Measurements from ENCODE around the gene CCDC144A. TPM values are rescaled to one million over a fixed set of nuclear protein-coding genes. Genes with fewer than 3 reads are reported as not detected.
"Not testable (repeated sequence)": the region's sequence is repeated elsewhere in the genome, so short reads cannot be mapped to it uniquely, and the experiment has no call there.

CCDC144A gene
- total and polyA plus RNA-seq, 8 donors: 0.41 to 19.0 (median 6.6) TPM

- peak; percentile 90 to 97 (median 94) for DNase-seq
- ATAC-seq: peak; percentile 98
- no peaks in the 10 kb centered on the region for H3K36me3 ChIP-seq
- H3K9me3 ChIP-seq: no peaks in the 10 kb centered on the region
- no peaks in the 10 kb centered on the region for H3K27me3 ChIP-seq
- H3K27ac ChIP-seq: peak within 1 kb of the TSS; percentile 87 to 90
- TF ChIP-seq CTCF (IDR thresholded peaks at IDR 0.05): no peak
- intact Hi-C loops (cut with DNase I): no loop called here
- peak within 1 kb of the TSS; percentile 67 to 68 for H3K4me3 ChIP-seq
- H3K4me1 ChIP-seq: peaks cover 7 to 16% of the 10 kb centered on the region in 2 donors
These were observed 36.5 kb upstream of the CCDC144A start, which contains the start of gene ZNF624 for GRCh38 chr17:16653367-16654041. ZNF624 (minus strand) TSS chr17:16653850.

- Histone ChIP-seq H3K36me3 (no peaks in the 10 kb centered on the region), H3K9me3 (no peaks in the 10 kb centered on the region), H3K27ac (no peak overlapping the region), H3K4me3 (no peak overlapping the region), H3K4me1 (no peaks in the 10 kb centered on the region), H3K27me3 (peaks cover 0 to 31% of the 10 kb centered on the region in 2 donors)
- TF ChIP-seq CTCF (IDR thresholded peaks at IDR 0.05): no peak
- intact Hi-C loops (cut with DNase I): no loop called here
- ATAC-seq (no peak), DNase-seq (no peak)
These were observed 28.8 kb upstream of the CCDC144A start for GRCh38 chr17:16661217-16661616.

GRCh38 chr17:16662936-16663335, 27.1 kb upstream of the CCDC144A start:
- H3K27ac ChIP-seq: no peak overlapping the region
- intact Hi-C loops (cut with DNase I): no loop called here
- no peaks in the 10 kb centered on the region for H3K36me3 ChIP-seq
- peaks cover 8 to 46% of the 10 kb centered on the region in 2 donors for H3K27me3 ChIP-seq
- H3K4me1 ChIP-seq: no peaks in the 10 kb centered on the region
- no peak for ATAC-seq
- no peak overlapping the region for H3K4me3 ChIP-seq
- no peak for TF ChIP-seq CTCF (IDR thresholded peaks at IDR 0.05)
- DNase-seq: no peak
- H3K9me3 ChIP-seq: no peaks in the 10 kb centered on the region

GRCh38 chr17:16666553-16666906, 23.5 kb upstream of the CCDC144A start:
- ATAC-seq; H3K36me3 ChIP-seq; H3K4me1 ChIP-seq; H3K9me3 ChIP-seq; DNase-seq; H3K4me3 ChIP-seq; intact Hi-C loops (cut with DNase I); H3K27ac ChIP-seq: not testable (repeated sequence)
- H3K27me3 ChIP-seq: peaks cover 26 to 75% of the 10 kb centered on the region in 2 donors

- peak; percentile 47 for ATAC-seq
- H3K4me1 ChIP-seq; intact Hi-C loops (cut with DNase I); H3K4me3 ChIP-seq; H3K27ac ChIP-seq; H3K36me3 ChIP-seq; H3K9me3 ChIP-seq; DNase-seq: not testable (repeated sequence)
- peaks cover 26 to 79% of the 10 kb centered on the region in 2 donors for H3K27me3 ChIP-seq
These were observed 23.0 kb upstream of the CCDC144A start for GRCh38 chr17:16666907-16667636.

- Histone ChIP-seq H3K27ac (no peak overlapping the region), H3K36me3 (no peaks in the 10 kb centered on the region), H3K27me3 (peaks cover 5 to 11% of the 10 kb centered on the region in 2 donors), H3K4me1 (no peaks in the 10 kb centered on the region), H3K9me3 (no peaks in the 10 kb centered on the region), H3K4me3 (no peak overlapping the region)
- ATAC-seq: no peak
- DNase-seq: no peak
- no peak for TF ChIP-seq CTCF (IDR thresholded peaks at IDR 0.05)
- intact Hi-C loops (cut with DNase I): no loop called here
These were observed 13.3 kb upstream of the CCDC144A start for GRCh38 chr17:16676676-16677268.

- H3K9me3 ChIP-seq; H3K27ac ChIP-seq; DNase-seq; intact Hi-C loops (cut with DNase I); H3K4me3 ChIP-seq; H3K4me1 ChIP-seq; H3K36me3 ChIP-seq: not testable (repeated sequence)
- ATAC-seq: peak; percentile 38
- peaks cover 19 to 40% of the 10 kb centered on the region in 2 donors for H3K27me3 ChIP-seq
These were observed 6.5 kb upstream of the CCDC144A start for GRCh38 chr17:16683290-16684138.

GRCh38 chr17:16686019-16686418, 4.0 kb upstream of the CCDC144A start:
- peak; percentile 22 for ATAC-seq
- DNase-seq; intact Hi-C loops (cut with DNase I); H3K9me3 ChIP-seq; H3K36me3 ChIP-seq; H3K4me3 ChIP-seq; H3K4me1 ChIP-seq; H3K27ac ChIP-seq: not testable (repeated sequence)
- peaks cover 19 to 40% of the 10 kb centered on the region in 2 donors for H3K27me3 ChIP-seq
